ENCODE results near the gene CAPN10.

- no peak for TF ChIP-seq CTCF (IDR thresholded peaks at IDR 0.05)
- no peak for TF ChIP-seq POLR2A (IDR thresholded peaks at IDR 0.05)
These were observed 59.8 kb downstream of the CAPN10 start for GRCh38 chr2:240646176-240646899.
